Head of caudate nucleus (tissue), 42 donors: ENCODE results near the gene ASXL1.

Experiments used
- DNase-seq, 42 donors: peaks; one replicate each; pipeline versions ENCODE4 v3.0.0 to v3.0.0-alpha.2; 2020 to 2021; ENCODE audit warnings: mixed read lengths in 7 of 42
- intact Hi-C: fragments of 100-400 bp; cut with DNase I; formaldehyde crosslinking; loops from one replicate; pipeline ENCODE4 v1.15.0; 2022

ASXL1 gene

GRCh38 chr20:32455901-32456701, 98.0 kb downstream of the ASXL1 start:
- intact Hi-C loops = loop anchor here (10.0 kb wide), 1 partner anchor 91 kb away; no protein-coding TSS in a partner anchor
- DNase-seq = peak in 2 of 42 donors; percentile 0 to 25

GRCh38 chr20:32456869-32457478, 98.8 kb downstream of the ASXL1 start:
- intact Hi-C loops = loop anchor here (10.0 kb wide), 1 partner anchor 92 kb away; no protein-coding TSS in a partner anchor
- DNase-seq = peak in 34 of 42 donors; percentile 39 to 85 (median 68)

DNA sequence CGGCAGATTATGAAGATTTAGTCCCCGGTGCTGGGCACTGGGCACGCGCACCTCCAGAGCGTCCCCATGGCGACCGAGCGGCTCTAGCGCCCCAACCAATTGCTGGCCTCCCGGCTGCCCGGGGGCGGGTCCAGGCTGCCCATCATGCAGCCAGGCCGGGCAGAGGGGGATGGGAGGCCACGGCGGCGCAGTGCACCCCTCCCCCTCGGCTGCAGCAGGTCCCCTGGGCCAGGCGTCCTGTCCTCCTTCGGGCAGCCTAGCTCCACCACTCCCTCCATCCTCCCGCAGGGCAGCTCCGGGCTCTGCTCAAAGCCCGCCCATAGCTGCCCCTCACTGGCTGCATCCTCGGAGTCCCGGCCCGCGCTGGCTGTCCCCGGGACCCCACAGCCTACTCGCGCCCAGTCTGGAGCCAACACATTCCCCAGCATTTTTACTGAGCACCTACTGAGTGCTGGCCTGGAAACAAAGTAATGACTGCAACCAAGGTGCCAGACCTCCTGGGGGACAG, 99.4 kb downstream of the ASXL1 start:
- DNase-seq = peak; percentile 55 to 91 (median 80)
- intact Hi-C loops = loop anchor here (10.0 kb wide), 1 partner anchor 93 kb away; no protein-coding TSS in a partner anchor

GRCh38 chr20:32458061-32458836, 100.1 kb downstream of the ASXL1 start:
- peak in 1 of 42 donors; percentile 1 for DNase-seq
- intact Hi-C loops = loop anchor here (10.0 kb wide), 1 partner anchor 93 kb away; no protein-coding TSS in a partner anchor

GRCh38 chr20:32458837-32459220, 100.7 kb downstream of the ASXL1 start:
- intact Hi-C loops = loop anchor here (10.0 kb wide), 1 partner anchor 94 kb away; no protein-coding TSS in a partner anchor

DNA sequence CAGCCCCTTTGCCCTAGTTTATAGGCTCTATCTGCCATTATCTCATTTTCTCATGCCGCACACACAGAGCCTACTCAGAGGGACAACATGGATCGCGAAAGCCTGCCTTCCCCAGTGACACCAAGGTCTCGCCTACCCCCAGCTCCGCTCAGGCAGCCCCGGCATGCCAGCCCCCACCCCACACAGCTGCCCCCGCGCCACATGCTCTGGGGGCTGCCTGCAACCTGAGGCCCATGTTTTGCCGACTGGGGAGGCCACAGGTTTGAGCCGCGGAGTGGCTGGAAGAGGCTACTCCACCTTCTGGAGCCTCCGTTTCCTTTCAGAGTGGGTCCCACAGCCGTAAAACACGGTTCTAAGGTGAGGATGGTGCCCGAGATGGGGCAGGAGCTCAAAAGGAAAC, 102.1 kb downstream of the ASXL1 start:
- no peak for DNase-seq
- intact Hi-C loops = no loop called here

More at GRCh38 chr20:32458837-32459220, 100.7 kb downstream of the ASXL1 start:
- peak in 1 of 42 donors; percentile 2 for DNase-seq

DNA sequence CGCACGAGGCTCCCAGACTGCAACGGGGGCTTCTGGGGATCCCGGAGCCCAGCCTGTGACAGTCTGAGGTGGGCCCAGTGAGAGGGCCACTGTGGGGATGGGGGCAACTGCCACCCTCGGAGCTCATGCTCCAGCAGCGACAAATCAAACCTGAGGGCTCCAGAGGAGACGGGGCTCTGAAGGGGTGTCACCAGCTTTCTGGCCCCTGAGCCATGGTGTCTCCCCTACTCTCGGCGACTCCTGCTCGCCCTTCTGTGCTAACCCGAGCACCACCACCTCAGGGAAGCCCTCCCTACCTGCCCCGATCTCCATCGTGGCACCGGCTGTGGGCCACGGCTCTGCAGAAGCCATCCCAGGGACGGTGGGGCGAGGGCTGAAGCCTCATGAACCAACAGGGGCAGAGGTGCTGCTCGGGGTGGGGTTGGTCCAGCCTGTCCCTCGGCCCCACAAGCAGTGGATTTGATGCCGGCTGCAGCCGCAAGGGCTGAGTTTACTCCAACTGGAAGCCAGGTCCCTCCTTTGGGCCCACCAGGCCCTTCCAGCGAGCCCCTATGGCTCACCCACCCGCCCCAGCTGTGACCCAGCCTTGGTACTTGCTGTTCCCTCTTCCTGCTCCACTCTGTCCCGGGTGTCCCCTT, 102.7 kb downstream of the ASXL1 start:
- intact Hi-C loops = no loop called here

GRCh38 chr20:32461836-32462600, 103.9 kb downstream of the ASXL1 start:
- intact Hi-C loops = no loop called here
- peak in 1 of 42 donors; percentile 0 for DNase-seq

More for the DNA sequence above, 102.7 kb downstream of the ASXL1 start:
- peak in 1 of 42 donors; percentile 2 for DNase-seq

- intact Hi-C loops = no loop called here
- DNase-seq = peak in 2 of 42 donors; percentile 7 to 42
Observed at GRCh38 chr20:32462900-32463641, 104.9 kb downstream of the ASXL1 start.

GRCh38 chr20:32463642-32464400, 105.7 kb downstream of the ASXL1 start:
- intact Hi-C loops = no loop called here
- DNase-seq = peak; percentile 74 to 95 (median 88)

DNA sequence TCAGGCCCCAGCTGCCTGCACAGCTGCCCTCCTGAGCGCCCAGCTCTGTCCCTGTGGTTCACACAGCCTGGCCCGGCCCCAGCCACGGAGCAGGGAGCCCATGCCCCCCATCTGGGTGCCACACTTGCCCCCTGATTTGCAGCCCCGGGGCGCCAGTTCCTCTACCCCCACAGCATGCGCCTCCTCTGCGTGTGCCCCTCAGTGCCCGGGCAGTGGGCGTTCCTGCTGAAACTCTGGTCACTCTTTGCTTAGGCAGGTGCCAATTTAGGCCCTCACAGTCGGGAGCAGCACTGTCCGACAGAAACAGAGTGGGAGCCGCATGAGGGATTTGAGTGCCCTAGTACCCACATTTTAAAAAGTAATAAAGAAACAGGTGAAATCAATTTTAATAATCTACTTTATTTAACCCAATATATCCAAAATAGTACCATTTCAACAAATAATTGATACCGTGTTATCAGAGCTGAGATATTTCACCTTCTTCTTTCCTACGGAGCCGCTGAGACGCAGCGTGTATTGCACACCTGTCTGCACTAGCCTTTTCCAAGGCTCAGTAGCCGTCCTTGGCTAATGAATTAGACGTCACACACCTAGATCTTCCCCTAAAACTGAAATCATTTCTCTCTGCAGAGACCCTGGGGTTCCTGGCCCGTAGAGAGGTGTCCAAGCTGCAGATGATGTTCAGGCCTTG, 106.4 kb downstream of the ASXL1 start:
- DNase-seq = peak in 1 of 42 donors; percentile 51
- intact Hi-C loops = no loop called here

- intact Hi-C loops = no loop called here
- peak in 1 of 42 donors; percentile 3 for DNase-seq
Observed at GRCh38 chr20:32465092-32465900, 107.2 kb downstream of the ASXL1 start.

- peak; percentile 62 to 95 (median 86) for DNase-seq
- intact Hi-C loops = loop anchor here (2.0 kb wide), 1 partner anchor 17 kb away; no protein-coding TSS in a partner anchor
Observed at GRCh38 chr20:32465901-32466675, 108.0 kb downstream of the ASXL1 start.
